Activated CD4-positive, alpha-beta T cell treated with anti-CD3 and anti-CD28 coated beads, Interleukin-2, amount 50 U/mL, for 16 hours (primary cell): ENCODE data around the gene TSPAN9.

Experiments used
- DNase-seq: peaks from one replicate; pipeline ENCODE4 v3.0.0-alpha.2; 2020

Gene TSPAN9

GRCh38 chr12:3284405-3284804, 207.2 kb downstream of the TSPAN9 start:
- DNase-seq, result no peak

GRCh38 chr12:3285570-3285969, 208.4 kb downstream of the TSPAN9 start:
- DNase-seq, result no peak

DNA sequence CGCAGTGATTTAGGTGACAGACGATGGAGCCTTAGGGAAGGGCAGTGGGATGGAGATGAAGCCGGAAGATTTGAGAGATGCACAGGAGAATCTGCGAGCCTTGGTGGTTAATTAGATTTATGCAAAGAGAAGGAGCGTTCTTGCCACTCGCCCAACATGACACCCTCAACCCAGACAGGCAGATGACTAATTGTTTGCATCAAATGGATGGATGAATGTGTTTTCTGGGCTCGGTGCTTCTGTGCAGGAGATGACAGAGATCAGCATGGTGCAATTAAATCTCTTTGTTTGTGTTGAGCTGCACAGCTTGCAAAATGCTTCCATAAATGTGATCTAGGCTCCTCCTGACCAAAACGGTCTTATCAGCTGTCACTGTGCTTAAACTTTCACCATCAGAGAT, 211.5 kb downstream of the TSPAN9 start:
- no peak for DNase-seq

DNA sequence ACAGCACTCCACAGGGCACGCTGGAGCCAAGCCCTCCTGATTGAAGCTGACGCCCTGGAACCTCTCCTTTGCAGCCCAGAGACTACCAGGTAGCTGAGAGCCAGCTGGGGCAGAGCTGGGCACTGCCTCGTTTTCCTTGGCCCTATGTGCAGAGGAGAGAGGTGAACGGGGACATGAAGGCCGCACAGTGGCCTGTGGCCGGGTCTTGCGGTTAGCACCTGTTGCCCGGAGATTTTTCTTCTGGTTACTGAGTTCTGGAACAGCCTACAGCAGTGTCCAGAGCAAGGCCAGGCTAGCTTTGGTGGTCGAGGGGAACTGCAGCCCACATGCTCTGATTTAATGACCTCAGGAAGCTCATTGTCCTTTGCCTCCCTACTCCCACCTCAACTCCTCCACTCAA, 212.5 kb downstream of the TSPAN9 start:
- DNase-seq, result no peak

DNA sequence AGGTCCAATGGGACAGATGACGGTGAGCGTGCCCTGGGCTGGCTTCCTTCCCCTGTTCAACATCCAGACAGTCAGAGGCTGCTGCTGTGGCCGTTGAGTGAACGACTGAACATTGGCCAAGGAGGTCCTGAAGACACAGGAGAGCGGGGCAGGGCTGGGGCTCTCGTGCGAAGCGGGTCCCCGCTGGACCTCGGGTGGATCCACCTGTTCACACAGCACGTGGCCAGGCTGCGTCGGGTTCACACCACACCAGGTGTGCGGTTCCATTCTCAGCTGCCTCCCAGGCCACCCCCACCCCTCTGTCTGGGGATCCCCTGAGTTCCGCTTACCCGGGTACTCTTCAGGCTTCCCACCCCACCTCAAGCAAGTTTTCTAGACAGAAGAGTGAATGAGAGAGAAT, 214.8 kb downstream of the TSPAN9 start:
- DNase-seq, result no peak

- DNase-seq, result no peak
Measured at GRCh38 chr12:3292677-3293412, 215.7 kb downstream of the TSPAN9 start.

DNA sequence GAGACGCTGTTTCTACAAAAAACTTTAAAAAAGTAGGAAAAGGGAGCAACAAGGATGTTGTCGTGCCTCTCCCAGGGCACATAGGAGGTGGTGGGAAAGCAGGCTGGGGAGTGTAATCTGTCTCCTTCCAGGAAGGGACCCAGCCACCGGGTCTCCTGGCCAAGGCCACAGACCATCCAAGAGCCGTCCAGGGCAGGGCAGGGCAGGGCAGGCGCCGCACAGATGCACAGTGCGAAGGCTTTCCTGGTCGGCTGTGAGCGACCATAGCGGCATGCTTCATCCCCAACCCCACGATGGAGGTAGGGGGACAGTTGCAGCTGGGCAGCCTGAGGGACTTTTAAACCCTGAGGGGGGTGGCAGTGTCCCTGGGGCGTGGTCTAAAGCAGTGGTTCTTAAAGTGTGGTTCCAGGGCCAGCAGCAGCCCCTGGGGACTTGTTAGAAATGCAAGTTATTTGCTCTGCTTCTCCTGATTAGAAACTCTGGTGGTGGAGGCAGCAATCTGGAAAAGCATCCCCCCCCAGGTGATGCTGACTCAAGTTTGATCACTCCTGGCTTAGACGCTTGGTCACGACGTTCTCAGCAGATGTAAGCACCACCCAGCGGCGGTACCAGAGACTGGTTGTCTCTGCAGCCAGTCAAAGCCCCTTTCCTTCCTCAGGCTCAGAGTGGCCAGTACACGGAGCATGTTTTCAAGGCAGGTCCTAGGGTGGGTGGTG, 216.4 kb downstream of the TSPAN9 start:
- DNase-seq, result no peak

- DNase-seq, result no peak
Measured at GRCh38 chr12:3294481-3294911, 217.3 kb downstream of the TSPAN9 start.

DNA sequence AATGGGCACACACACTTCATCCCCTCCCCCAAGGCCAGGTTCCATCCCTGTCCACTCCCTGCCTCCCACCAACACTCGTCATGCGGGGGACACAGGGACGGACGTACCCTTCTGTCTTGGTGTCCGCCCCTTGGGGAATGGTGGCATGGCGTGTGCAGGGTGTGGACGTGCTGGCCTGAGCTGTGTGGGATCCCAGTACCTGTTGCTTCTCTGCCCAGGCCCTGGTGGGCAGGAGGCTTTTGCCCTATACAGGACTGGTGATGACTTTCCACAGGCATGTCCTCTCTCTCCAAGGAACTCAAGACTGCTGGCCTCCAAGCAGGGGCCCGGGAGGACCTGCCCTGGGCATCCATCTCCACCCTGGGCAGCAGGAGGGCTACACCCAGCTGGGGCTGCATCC, 218.0 kb downstream of the TSPAN9 start:
- no peak for DNase-seq

GRCh38 chr12:3295646-3296408, 218.6 kb downstream of the TSPAN9 start:
- no peak for DNase-seq

DNA sequence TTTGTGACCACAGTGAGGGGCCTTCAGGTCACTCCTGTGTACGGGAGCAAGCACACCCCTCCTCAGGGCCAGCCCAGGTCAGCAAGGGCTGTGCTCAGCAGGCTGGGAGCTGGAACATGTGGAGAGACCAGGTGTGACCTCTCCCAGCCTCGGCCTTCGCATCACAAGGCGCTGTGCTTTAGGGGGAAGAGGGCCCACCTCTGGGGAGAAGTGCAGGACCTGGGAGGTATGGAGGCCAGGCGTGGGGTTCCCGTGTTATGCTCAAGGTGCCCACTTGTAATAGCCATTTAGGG, 219.2 kb downstream of the TSPAN9 start:
- no peak for DNase-seq

GRCh38 chr12:3298603-3299002, 221.4 kb downstream of the TSPAN9 start:
- DNase-seq, result no peak

DNA sequence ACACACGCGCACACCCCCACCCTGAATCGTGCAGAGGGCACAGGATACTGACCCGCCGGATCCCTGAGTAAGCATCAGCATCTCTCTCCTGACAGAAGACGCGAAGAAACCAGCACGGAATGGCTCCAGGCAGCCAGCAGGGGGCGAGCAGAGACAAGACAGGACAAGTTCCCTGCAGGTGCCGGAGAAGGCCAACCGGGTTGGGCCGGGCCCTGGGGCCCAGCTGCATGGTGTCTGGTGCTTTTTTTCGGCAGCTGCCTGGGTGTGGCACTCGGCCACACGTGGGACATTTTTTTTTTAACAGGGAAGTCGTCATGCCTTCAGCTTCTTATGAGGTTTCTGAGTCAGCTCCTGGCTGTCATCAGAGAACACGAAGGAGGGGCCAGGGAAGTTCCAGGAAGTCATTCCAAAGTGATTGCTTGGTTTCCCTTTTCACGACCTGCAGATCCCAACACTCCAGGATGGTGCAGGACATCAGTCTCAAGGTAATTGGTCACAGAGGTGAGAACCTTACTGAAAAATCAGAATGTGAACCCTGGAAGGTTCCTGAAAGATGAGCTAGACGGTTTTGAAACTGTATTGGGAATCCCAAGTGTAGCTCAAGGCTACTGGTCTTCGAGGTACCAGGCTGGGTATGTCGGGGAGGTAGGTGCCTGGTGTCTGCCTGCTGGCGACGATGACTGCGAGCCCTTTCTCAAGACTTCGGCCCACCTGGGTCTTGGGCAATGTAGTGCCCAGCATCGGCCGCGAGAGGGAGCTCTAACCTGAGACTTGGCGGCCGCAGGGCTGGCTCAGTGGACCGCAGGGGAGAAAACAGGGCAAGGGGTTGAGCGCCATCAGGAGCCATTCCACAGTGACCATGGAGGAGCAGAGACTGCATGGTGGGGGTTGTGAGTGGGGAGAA, 223.0 kb downstream of the TSPAN9 start:
- peak; percentile 86 for DNase-seq

DNA sequence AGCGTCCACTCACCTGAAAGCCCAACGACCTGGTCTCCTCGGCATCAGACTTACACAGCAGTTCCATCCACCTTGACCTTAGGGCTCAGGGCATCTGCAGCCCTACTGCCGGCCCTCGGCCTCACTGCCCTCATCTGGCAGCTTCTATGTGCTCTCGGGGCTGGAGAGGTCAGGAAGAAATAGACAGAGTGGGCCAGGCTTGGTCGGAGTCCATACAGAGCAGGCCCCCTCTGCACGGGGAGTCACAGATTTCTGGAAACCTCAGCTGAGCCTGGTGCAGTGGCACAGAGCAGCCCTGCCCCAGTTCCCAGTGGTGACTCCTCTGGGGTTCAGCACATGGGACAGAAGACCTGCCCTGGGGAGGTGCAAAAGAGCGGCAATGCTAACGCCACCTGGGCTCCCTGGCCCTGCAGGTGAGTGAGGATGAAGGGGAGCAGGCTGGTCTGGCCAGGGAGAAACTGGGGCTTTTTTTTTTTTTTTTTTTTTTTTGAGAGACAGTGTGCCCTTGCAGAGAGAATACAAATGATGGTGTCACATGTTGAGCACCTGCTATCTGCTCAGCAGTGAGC, 223.7 kb downstream of the TSPAN9 start:
- DNase-seq, result no peak

DNA sequence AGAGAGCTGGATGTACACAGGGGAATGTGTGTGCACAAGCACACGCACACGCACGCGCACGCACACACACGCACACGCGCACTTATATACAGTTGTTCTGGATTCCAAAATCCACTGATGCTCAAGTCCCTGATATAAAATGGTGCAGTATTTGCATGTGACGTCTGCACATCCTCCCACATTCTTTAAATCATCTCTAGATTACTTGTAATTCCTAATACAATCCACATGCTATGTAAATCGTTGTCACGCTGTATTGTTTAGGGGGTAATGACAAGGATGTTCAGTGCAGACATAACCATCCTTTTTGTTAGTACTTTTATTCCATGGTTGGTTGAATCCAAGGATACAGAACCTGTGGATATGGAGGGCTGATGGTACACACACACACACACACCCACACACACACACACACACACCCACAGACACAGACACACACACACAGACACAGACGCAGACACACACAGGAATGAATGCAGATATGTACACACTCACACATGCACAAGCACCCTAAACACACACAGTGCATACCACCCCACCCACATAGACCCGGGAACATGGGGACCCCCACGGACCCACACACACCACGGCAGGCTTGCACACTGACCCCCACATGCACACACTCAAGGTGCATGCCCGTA, 225.3 kb downstream of the TSPAN9 start:
- DNase-seq, result no peak

- DNase-seq, result no peak
Measured at GRCh38 chr12:3303410-3304136, 226.4 kb downstream of the TSPAN9 start.

DNA sequence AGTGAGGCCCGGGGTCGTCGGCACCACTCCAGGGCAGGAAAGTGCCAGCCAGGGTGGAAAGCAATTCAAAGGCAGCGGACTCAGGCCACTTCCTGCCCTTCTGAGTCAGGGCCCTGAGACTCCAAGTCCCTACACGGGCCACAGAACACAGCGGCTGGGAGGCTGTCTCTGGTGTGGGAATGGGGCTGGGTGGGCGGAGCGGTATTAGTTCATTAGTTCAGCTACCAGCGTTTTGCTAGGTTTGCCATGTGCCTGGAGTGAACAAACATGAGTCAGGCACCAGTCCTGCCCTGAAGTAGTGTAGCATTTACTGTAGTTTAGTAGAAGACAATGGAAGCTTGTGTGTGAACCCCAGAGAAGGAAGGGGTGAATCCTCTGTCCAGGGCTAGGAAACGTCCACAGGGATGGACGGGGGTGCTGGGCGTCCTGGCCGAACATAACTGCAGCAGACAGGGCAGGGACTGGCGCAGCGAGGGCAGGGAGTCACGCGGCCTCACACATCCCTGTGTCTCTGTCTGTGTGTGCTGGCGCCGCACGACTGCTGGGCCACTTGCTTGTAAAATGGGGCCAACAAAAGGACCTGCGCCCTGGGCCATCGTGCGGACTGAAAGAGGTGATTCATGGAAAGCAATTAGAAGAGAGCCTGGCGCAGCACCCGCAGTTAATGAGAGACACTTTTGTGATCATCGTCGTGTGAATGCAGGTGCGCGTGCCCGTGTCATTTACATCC, 227.4 kb downstream of the TSPAN9 start:
- no peak for DNase-seq

DNA sequence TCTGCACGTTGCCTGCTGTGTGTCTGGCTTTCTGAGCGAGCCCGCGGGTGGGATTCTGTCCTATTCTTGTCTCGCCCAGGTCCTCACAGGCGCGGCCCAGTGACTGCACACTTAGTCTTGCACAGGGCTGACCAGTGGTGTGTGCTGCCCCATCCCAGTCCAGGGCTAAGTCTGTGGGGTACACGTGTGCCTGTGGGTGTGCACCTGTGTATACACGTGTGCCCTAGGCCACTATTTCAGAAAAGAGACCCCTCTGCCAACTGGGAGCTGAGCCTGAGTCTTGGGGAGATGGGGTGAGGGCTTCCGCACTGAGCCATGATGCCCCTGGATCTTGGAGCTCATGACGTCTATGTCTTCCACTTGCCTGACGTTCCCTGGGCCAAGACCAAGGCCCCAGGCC, 228.3 kb downstream of the TSPAN9 start:
- DNase-seq, result no peak

- DNase-seq, result no peak
Measured at GRCh38 chr12:3305904-3306619, 228.9 kb downstream of the TSPAN9 start.

GRCh38 chr12:3307389-3307788, 230.2 kb downstream of the TSPAN9 start:
- DNase-seq, result no peak
